ENCODE measurements around the gene FAM3B. TPM values are rescaled to one million over a fixed set of nuclear protein-coding genes. Genes with fewer than 3 reads are reported as not detected.

The FAM3B gene
- total and polyA plus RNA-seq, 12 donors: 0.04 to 0.42 (median 0.30) TPM; not detected in 6

DNA sequence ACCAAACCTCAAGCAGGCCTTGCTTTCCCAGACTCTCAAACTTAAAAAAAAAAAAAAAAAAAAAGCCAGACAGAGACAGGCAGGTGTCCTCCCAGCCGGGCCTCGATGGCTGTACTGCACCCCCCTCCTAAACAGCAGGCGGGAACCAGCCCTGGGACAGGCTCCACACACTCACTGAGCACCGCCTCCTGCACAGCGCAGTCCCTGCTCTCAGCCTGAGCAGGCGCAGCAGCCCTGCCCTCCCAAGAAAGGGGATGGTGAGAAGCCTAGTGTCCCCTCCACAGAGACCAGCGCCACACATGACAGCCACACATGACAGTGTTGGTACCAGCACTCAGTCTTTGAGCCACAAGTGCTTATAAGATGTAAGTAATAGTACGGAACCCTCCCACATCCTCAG, 57.2 kb downstream of the FAM3B start:
- Histone ChIP-seq H3K27me3 (peaks cover 0 to 3% (median 0%) of the 10 kb centered on the region in 7 donors), H3K4me1 (peaks cover 2 to 40% (median 13%) of the 10 kb centered on the region in 9 donors), H3K4me3 (no peak overlapping the region), H3K9me3 (no peaks in the 10 kb centered on the region), H3K27ac (no peak overlapping the region), H3K36me3 (peaks cover 0 to 49% (median 9%) of the 10 kb centered on the region in 9 donors)
- 94 to 95% methylated on average over 8 of the region's 8 CpGs for WGBS, 2 donors
- no peak for DNase-seq
- TF ChIP-seq, protein P1, sequence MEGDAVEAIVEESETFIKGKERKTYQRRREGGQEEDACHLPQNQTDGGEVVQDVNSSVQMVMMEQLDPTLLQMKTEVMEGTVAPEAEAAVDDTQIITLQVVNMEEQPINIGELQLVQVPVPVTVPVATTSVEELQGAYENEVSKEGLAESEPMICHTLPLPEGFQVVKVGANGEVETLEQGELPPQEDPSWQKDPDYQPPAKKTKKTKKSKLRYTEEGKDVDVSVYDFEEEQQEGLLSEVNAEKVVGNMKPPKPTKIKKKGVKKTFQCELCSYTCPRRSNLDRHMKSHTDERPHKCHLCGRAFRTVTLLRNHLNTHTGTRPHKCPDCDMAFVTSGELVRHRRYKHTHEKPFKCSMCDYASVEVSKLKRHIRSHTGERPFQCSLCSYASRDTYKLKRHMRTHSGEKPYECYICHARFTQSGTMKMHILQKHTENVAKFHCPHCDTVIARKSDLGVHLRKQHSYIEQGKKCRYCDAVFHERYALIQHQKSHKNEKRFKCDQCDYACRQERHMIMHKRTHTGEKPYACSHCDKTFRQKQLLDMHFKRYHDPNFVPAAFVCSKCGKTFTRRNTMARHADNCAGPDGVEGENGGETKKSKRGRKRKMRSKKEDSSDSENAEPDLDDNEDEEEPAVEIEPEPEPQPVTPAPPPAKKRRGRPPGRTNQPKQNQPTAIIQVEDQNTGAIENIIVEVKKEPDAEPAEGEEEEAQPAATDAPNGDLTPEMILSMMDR (IDR thresholded peaks at IDR 0.05): no peak
- no peak for ATAC-seq
- intact Hi-C loops (cut with DNase I): no loop called here

DNA sequence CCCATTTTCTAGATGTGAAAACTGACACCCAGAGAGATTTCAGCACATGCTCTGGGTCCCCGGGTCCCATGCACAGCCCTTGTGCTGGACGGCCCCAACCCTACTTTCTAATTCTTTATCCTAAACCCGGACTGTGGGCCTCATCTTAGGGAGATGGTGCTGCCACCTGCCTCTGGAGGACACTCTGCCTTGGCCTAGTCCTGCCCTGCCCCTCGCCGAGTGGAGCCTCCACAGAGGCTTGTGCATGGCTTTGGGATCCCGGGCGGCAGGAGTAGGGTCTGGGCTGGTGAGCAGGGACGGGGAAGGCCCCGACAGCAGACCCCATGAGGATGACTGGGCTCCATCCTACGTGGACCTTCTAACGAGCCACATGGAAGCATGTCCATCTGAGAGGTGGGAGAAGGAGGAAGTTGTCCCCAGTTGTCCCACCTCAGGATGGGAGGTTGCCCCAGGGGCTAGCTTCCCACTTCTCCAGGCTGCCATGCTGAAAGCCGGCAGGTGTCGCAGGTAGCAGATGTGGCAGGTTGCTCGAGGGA, 57.6 kb downstream of the FAM3B start:
- TF ChIP-seq, protein P1 (IDR thresholded peaks at IDR 0.05): no peak
- Histone ChIP-seq H3K4me3 (no peak overlapping the region), H3K27ac (no peak overlapping the region), H3K4me1 (peaks cover 0 to 35% (median 8%) of the 10 kb centered on the region in 9 donors), H3K27me3 (no peaks in the 10 kb centered on the region), H3K36me3 (peaks cover 0 to 54% (median 9%) of the 10 kb centered on the region in 9 donors), H3K9me3 (no peaks in the 10 kb centered on the region)
- WGBS, 2 donors: 94% methylated on average over 14 of the region's 14 CpGs
- intact Hi-C loops (cut with DNase I): no loop called here
- DNase-seq (no peak), ATAC-seq (no peak)

DNA sequence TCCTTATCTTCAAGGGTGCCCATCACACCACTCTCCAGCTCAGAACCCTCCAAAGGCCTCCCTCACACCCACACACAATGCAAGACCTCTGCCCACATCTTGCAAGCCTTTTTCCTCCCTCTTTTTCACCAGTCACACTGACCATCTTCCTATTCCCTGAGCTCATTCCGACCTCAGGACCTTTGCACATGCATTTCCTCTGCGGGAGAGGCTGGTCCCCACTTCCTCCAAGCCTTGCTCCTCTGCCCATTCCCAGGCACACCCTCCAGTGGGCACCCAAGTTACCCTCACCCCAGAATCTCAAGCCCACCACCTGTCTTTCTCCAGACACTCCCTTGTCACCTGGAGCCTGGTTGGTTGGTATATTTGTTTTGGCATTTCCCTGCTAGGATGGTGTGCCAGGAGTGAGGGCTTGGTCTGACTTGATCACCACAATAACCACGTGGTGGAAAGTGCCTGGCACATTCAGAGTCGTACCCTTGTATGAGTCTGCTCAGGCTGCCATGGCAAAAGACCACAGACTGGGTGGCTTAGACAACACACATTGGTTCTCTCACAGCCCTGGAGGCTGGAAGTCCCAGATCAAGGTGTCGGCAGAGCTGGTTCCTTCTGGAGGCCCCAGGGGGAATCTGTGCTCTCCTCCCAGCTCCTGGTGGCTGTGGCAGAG, 58.4 kb downstream of the FAM3B start:
- H3K4me1 ChIP-seq: peaks cover 0 to 28% (median 8%) of the 10 kb centered on the region in 9 donors
- no peak for DNase-seq
- no peak overlapping the region for H3K27ac ChIP-seq
- H3K36me3 ChIP-seq: peaks cover 0 to 61% (median 9%) of the 10 kb centered on the region in 9 donors
- ATAC-seq: no peak
- TF ChIP-seq, protein P1 (IDR thresholded peaks at IDR 0.05): no peak
- H3K9me3 ChIP-seq: no peaks in the 10 kb centered on the region
- 90 to 92% methylated on average over 5 of the region's 5 CpGs for WGBS, 2 donors
- H3K27me3 ChIP-seq: no peaks in the 10 kb centered on the region
- intact Hi-C loops (cut with DNase I): no loop called here
- no peak overlapping the region for H3K4me3 ChIP-seq

DNA sequence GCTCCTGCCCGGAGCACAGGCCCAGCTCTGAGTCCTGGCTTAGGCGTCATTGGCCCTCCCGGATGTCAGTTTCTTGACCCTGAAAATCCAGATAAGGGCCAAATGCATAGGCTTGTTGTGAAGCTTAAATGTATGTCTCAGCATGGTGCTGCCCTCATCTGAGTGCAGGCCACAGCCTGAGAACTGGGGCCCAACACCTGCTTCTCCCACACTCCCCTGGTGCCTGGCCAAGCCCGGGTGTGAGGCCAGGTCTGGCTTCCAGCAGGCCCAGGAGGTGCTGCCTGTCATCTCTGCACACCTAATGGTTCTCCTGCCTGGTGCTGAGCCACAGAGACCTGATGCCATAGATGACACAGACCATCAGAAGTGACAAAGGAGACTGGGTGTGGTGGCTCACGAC, 59.3 kb downstream of the FAM3B start:
- DNase-seq (no peak), ATAC-seq (no peak)
- TF ChIP-seq, protein P1 (IDR thresholded peaks at IDR 0.05): no peak
- H3K4me3 ChIP-seq: no peak overlapping the region
- H3K27me3 ChIP-seq: no peaks in the 10 kb centered on the region
- WGBS, 2 donors: 81 to 86% methylated on average over 5 of the region's 5 CpGs
- H3K36me3 ChIP-seq: peaks cover 0 to 70% (median 9%) of the 10 kb centered on the region in 9 donors
- intact Hi-C loops (cut with DNase I): no loop called here
- peaks cover 0 to 21% (median under 1%) of the 10 kb centered on the region in 9 donors for H3K4me1 ChIP-seq
- no peaks in the 10 kb centered on the region for H3K9me3 ChIP-seq
- no peak overlapping the region for H3K27ac ChIP-seq

Data from heart right ventricle (tissue), 16 donors.